Glutamatergic neuron (in vitro differentiated cells): ENCODE data around the gene ADAMTS4. TPM values are rescaled to one million over a fixed set of nuclear protein-coding genes. Genes with fewer than 3 reads are reported as not detected.

Experiments used
- DNase-seq: peaks from one replicate; pipeline ENCODE4 v3.0.0; 2022
- H3K27ac Mint-ChIP-seq: one replicate; pipeline ENCODE4 v1.8.0; 2020; ENCODE audit warnings: mild to moderate bottlenecking, mixed read lengths, inconsistent platforms; ENCODE audit not compliant: unreplicated experiment
- H3K27me3 Mint-ChIP-seq: one replicate; pipeline ENCODE4 v1.8.0; 2020; ENCODE audit warnings: mild to moderate bottlenecking, moderate library complexity, mixed read lengths, inconsistent platforms; ENCODE audit not compliant: unreplicated experiment
- H3K36me3 Mint-ChIP-seq: one replicate; pipeline ENCODE4 v1.8.0; 2020; ENCODE audit warnings: mild to moderate bottlenecking, mixed read lengths, inconsistent platforms; ENCODE audit not compliant: unreplicated experiment
- H3K4me1 Mint-ChIP-seq: one replicate; pipeline ENCODE4 v1.8.0; 2020; ENCODE audit warnings: mild to moderate bottlenecking, low read depth, mixed read lengths, inconsistent platforms; ENCODE audit not compliant: unreplicated experiment
- H3K4me3 Mint-ChIP-seq: one replicate; pipeline ENCODE4 v1.8.0; 2020; ENCODE audit warnings: mild to moderate bottlenecking, mixed read lengths, inconsistent platforms; ENCODE audit not compliant: unreplicated experiment
- H3K9me3 Mint-ChIP-seq: one replicate; pipeline ENCODE4 v1.8.0; 2020; ENCODE audit warnings: mild to moderate bottlenecking, moderate library complexity, mixed read lengths, inconsistent platforms; ENCODE audit not compliant: unreplicated experiment
- CTCF ChIP-seq: fragments of 200-600 bp; sonication (generic); IDR thresholded peaks from one replicate; pipeline ENCODE4 v1.5.0; 2021; ENCODE audit not compliant: partially characterized antibody, unreplicated experiment
- total RNA-seq: library from RNA; stranded (reverse); fragmentation: NEBNext Ultra II Directional; extraction: Animal tissue kit (Norgen Biotek cat#: 25700); gene quantifications from one replicate; pipeline ENCODE4 v1.2.1, GENCODE V29; 2021; ENCODE audit not compliant: unreplicated experiment

The ADAMTS4 gene
- total RNA-seq, 1 donor from 2014 or later = 12.3 TPM

- Mint-ChIP-seq H3K9me3 (peaks cover 6% of the 10 kb centered on the region), H3K27ac (peak within 1 kb of the TSS; percentile 98), H3K36me3 (peaks cover 10% of the 10 kb centered on the region), H3K4me1 (peaks cover 25% of the 10 kb centered on the region), H3K4me3 (peak within 1 kb of the TSS; percentile 92), H3K27me3 (peaks cover 6% of the 10 kb centered on the region)
- peak; percentile 36 for TF ChIP-seq CTCF
- DNase-seq = peak; percentile 94
Measured at GRCh38 chr1:161201836-161202712, 3.2 kb upstream of the ADAMTS4 start, which contains the start of gene NDUFS2. TSS of gene NDUFS2 (plus strand) at chr1:161202367. CDS start at chr1:161202386, 19 bp downstream.

- no peak for DNase-seq
- Mint-ChIP-seq H3K27ac (peak overlapping the region; percentile 98), H3K27me3 (peaks cover 6% of the 10 kb centered on the region), H3K36me3 (peaks cover 7% of the 10 kb centered on the region), H3K4me3 (peak overlapping the region; percentile 92), H3K9me3 (peaks cover 6% of the 10 kb centered on the region), H3K4me1 (peaks cover 25% of the 10 kb centered on the region)
- TF ChIP-seq CTCF = no peak
Measured at GRCh38 chr1:161200992-161201835, 2.4 kb upstream of the ADAMTS4 start.

- peak overlapping the region; percentile 98 for H3K27ac Mint-ChIP-seq
- no peak for DNase-seq
- H3K4me3 Mint-ChIP-seq = peak overlapping the region; percentile 15
- TF ChIP-seq CTCF = no peak
- peaks cover 6% of the 10 kb centered on the region for H3K27me3 Mint-ChIP-seq
- H3K4me1 Mint-ChIP-seq = peaks cover 25% of the 10 kb centered on the region
- H3K36me3 Mint-ChIP-seq = peaks cover 5% of the 10 kb centered on the region
- H3K9me3 Mint-ChIP-seq = peaks cover 6% of the 10 kb centered on the region
Measured at GRCh38 chr1:161200421-161200991, 1.7 kb upstream of the ADAMTS4 start.

GRCh38 chr1:161199506-161200139 lies 769 bp upstream of the ADAMTS4 start:
- Mint-ChIP-seq H3K9me3 (peaks cover 6% of the 10 kb centered on the region), H3K4me3 (peak overlapping the region; percentile 82), H3K27ac (peak overlapping the region; percentile 86), H3K36me3 (peaks cover 5% of the 10 kb centered on the region), H3K4me1 (peaks cover 25% of the 10 kb centered on the region), H3K27me3 (peaks cover 6% of the 10 kb centered on the region)
- no peak for DNase-seq
- TF ChIP-seq CTCF = no peak
